Right lung (tissue), 5 donors: ENCODE measurements around the gene KDM7A. TPM values are rescaled to one million over a fixed set of nuclear protein-coding genes. Genes with fewer than 3 reads are reported as not detected.

Experiments used
- DNase-seq, 2 donors: peaks; one replicate each; pipeline ENCODE4 v3.0.0-alpha.2; 2013
- polyA plus RNA-seq, 5 donors: library from polyadenylated mRNA; unstranded; fragments of 120-200 nt; gene quantifications; one replicate each; pipeline versions ENCODE4 v1.2.1 to v1.2.3, GENCODE V29; 2013; ENCODE audit warnings: inconsistent platforms in 1 of 5, low replicate concordance in 1 of 5; ENCODE audit not compliant: insufficient read length in 5 of 5, insufficient read depth in 1 of 5

Gene KDM7A
- polyA plus RNA-seq, 5 donors = 9.4 to 18.4 (median 15.5) TPM

DNA sequence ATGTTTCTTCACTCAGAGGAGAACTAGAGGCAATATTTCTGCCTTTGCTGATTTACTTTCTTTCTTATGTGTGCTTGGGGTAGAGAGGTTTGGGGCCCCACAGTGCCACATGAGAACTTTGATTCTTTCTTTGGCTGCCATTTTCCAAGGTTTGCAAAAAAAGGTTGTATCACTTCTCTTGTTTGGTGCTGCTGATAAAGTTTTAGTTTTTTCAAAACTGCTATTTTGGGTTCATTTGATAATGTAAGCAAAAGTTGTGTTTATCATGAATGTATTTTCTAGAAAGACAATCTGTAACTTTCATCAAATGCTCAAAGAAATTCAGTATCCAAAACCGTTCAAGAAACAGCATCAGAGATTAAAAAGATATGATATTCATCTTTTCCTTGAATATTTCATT, 83.4 kb downstream of the KDM7A start:
- no peak for DNase-seq

DNA sequence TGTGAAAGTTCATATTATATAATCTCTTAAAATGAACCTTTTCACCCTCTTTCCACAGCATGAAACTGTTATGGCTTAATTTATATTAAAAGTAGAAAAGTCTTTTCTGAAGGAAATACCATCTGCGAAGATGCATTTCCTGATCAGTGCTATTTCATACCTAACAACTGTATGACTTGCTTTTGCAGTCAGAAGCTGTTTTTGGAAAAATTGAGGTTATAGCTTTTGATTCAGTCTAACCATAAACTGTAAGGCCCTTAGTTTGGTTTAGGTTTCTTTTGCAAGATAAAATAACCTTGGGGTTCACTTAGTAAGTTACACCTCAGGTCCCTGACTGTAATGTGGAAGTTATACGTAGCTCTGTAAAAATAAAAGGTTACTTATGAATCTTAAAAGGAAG, 91.3 kb downstream of the KDM7A start:
- no peak for DNase-seq

GRCh38 chr7:140084972-140085371, 91.8 kb downstream of the KDM7A start:
- no peak for DNase-seq

GRCh38 chr7:140084142-140084655, 92.6 kb downstream of the KDM7A start:
- no peak for DNase-seq

GRCh38 chr7:140082770-140083169, 94.0 kb downstream of the KDM7A start:
- DNase-seq = no peak

DNA sequence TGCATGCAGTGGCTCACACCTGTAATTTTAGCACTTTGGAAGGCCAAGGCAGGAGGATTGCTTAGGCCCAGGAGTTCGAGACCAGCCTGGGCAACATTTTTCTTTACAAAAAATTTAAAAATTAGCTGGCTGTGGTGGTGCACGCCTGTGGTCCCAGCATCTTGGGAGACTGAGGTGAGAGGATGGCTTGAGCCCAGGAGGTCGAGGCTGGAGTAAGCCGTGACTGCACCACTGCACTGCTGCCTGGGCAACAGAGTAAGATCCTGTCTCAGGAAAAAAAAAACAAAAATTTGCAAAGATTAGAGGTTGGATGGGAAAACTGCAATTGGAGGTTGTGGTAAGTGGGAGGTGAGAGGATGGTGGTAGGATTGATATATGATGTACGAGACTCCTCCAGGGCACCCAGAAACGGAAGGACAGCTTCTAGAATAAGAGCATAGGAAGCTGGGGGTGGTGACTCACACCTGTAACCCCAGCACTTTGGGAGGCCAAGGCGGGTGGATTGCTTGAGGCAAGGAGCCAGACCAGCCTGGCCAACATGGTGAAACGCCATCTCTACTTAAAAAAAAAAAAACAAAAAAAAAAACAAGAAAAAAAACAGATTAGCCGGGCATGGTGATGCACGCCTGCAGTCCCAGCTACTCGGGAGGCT, 94.9 kb downstream of the KDM7A start:
- no peak for DNase-seq

DNA sequence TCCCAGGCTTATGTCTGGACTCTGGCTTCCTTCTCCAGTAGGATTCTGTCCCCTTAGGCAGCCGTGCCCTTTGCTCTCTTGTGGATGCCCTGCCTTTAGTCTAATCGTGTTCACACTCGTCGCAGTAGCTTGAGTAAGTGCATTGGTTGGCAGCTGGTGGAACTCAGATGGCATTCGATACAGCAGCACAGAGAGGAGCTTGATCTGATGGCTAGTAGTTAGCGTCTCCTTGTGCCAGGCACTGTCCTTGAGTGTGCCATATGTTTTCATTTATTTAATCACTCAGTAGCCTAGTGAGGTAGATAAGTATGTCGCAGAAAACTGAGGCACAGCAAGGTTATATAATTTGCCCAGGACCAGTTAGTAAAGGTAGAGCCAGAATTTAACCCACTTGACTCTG, 95.9 kb downstream of the KDM7A start:
- DNase-seq = no peak

- DNase-seq = no peak
Measured at GRCh38 chr7:140079121-140079536, 97.7 kb downstream of the KDM7A start.

DNA sequence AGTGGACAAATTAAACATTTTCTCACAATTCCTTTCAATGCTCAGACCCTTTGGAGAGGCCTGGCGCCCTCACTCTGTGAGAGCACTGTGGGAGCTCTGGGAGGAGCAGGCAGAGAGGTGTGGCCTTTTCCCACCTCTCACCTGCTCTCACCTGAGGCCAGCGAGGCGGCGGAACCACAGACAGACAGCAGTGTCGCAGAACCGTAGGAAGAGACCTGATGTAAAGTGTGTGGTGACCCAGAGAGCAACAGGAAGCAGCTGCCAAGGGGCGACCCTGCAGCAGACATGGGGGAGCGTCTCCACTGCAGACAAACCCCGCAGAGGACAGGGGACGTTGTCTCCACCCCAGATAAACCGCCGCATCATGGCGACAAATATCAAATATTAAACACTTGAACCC, 98.4 kb downstream of the KDM7A start:
- no peak for DNase-seq

- no peak for DNase-seq
Measured at GRCh38 chr7:140074780-140075179, 102.0 kb downstream of the KDM7A start.

DNA sequence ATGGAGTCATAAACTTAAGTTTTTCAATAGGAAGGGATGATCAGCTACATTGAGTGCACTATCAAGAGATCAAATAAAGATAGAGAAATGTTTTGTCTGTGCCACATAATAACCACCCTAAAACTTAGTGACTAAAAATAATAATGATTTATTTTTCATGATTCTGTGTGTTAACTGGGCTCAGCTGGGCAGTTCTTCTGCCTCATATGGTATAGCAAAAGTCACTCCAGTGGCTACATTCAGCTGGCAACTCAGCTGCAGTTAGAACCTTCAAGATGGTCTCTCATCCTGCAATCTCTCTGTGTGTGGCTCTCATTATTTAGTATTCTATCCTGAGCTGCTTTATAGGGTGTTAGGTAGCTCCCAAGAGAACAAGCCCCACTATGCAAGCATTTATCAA, 106.2 kb downstream of the KDM7A start:
- DNase-seq = no peak

- no peak for DNase-seq
Measured at GRCh38 chr7:140069298-140069949, 107.4 kb downstream of the KDM7A start.

DNA sequence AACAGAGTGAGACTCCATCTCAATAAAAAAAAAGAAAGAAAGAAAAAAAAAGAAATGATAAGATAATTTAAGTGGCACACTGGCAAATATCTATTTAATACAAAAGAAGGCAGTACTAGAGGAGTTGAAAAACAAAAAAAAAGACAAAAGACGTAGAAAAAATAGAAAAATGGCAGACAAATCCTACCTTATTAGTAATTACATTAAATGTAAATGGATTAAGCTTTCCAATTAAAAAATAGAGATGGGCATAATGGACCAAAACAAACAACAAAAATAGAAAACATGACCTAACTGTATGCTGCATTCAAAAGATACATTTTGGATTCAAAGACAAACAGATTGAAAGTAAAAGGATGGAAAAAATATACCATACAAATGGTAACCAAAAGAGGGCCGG, 108.8 kb downstream of the KDM7A start:
- no peak for DNase-seq

DNA sequence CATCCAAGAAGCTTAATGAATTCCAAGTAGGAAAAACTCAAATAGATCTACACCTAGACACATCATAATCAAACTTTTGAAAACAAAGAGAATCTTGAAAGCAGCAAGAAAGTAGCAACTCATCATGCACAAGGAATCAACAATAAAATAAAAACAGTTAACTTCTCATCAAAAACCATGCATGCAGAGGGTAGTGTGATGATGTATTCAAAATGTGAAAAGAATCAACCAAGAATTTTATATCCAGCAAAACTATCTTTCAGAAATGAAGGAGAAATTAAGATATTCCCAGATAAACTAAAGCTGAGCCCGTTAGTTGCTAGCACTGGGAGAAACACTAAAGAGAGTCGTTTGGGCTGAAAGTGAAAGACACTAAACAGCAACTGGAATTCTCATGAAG, 109.7 kb downstream of the KDM7A start:
- DNase-seq = no peak

GRCh38 chr7:140062528-140063299, 114.1 kb downstream of the KDM7A start, which contains the start of gene PARP12:
Gene PARP12, minus strand, starts transcription at chr7:140062951. Its CDS starts 104 bp downstream, at chr7:140062847.
- peak; percentile 82 to 84 for DNase-seq

GRCh38 chr7:140062118-140062527, 114.7 kb downstream of the KDM7A start:
- peak in 1 of 2 donors; percentile 19 for DNase-seq

GRCh38 chr7:140061607-140061930, 115.2 kb downstream of the KDM7A start:
- DNase-seq = no peak

DNA sequence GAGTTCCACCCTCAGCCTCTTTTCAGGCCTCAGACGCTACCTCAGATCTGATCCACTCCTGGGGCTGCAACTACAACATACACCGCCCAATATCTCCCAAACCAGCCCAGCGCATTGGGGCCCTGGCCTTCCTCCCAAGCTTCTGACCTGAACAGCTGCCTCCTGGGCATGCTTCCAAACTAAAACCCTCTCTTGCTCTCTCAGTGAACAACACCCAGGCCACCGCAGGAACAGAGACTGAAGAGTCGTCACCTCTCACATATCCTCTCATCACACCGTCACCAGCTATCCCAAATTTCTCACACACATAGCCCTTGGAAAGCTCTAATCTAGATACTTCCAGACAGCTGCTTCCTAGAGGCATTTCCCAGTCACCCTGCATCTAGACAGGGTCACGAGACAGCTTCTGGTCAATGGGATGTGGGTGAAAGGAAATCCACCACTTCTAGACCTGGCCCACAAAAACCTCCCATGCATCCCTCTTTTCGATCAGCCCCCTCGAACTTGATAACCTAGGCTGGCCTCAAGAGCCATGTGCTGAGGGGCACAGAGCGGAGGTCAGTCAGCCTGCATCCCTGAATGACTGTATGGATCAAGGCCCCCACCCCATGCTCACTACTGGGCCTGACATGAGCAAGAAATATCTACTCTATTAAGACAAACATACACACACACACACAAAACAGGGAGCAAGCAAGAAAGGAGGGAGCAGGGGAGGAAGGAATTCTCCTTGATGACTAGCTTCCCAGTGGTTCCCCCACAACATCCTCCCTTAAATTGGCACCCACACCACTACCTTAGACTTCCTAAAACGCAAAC, 115.8 kb downstream of the KDM7A start:
- peak; percentile 64 to 68 for DNase-seq

DNA sequence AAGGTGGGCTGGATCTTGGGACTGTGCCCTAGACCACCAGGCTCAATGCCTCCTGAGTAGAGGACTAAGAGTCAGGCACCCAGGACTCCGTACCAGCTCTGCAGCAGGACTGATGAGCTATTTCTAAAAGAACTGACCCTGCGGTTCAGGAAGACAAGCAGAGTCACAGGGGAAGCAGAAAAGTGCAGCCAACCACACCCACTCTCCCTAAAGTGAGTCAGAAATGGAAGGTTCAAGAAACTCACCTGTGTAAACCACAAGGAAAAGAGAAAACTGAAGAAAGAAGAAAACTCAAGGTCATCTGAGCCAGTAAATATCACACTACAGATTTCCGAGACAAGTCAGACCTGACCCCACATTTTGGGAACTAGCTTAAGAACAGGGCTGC, 116.5 kb downstream of the KDM7A start:
- no peak for DNase-seq

DNA sequence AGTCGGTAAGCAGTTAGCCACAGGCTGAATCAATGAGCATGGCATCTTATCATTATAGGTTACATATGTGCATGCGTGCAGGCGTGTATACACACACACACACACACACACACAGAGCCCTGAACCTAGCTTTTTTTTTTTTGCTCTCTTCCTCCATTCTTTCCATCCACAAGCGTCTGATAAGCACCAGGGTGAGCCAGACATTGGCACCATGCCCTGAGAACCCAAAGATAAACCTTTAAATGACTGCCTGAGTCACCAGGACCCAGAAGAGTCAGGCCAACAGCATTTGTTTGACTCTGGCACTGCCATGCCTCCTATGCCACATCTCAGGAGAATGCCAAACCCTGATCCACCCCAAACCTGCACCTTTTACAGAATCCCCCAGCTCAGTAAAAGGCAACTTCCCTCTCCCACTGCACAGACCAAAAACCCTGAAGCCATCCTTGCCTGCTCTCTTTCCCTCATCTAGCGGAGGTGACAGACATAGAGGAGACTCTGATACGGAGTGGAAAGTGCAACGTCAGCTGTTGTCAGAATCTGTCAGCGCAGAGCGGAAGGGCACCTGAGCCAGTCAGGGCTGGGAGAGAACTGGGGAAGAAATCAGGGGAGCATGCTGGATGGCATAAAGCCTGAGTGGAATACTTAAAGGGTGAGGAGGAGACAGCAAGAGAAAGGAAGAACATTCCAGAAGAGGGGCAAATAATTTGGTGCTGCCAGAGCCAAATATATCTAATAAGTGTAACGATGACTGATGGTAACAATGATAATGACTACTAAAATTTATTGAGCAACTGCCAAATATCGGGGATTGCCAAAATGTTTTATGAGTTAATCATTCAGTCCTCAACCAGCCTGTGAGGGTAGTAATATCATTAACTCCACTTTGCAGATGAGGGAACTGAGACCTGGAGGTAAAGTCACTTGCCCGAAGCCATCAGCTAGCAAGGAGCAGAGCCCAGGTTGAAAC, 117.2 kb downstream of the KDM7A start:
- peak in 1 of 2 donors; percentile 20 for DNase-seq

- no peak for DNase-seq
Measured at GRCh38 chr7:140058517-140058916, 118.3 kb downstream of the KDM7A start.
